H1 (cell line): ENCODE measurements around the gene NAA10. TPM values are rescaled to one million over a fixed set of nuclear protein-coding genes. Genes with fewer than 3 reads are reported as not detected.

Experiments used
- CHD2 ChIP-seq: IDR thresholded peaks from 2 replicates; pipeline ENCODE4 v1.6.1; 2012; ENCODE audit warnings: low read length, improper control_type of control experiment
- EZH2 ChIP-seq: fragments of 200-600 bp; sonication (generic); IDR thresholded peaks from 2 replicates; pipeline ENCODE4 v1.7.1; 2012; ENCODE audit warnings: low read depth, mild to moderate bottlenecking, moderate library complexity, low read length, inconsistent platforms; ENCODE audit not compliant: severe bottlenecking
- JUN ChIP-seq: IDR thresholded peaks from 2 replicates; pipeline ENCODE4 v1.6.1; 2011; ENCODE audit warnings: low read depth, mild to moderate bottlenecking, improper control_type of control experiment, low read length
- KDM4A ChIP-seq: IDR thresholded peaks from one replicate; pipeline ENCODE4 v1.7.1; 2012; ENCODE audit warnings: low read depth, mild to moderate bottlenecking, moderate library complexity, low read length, inconsistent platforms; ENCODE audit not compliant: severe bottlenecking
- SP4 ChIP-seq: IDR thresholded peaks from 2 replicates; pipeline ENCODE4 v1.6.1; 2012; ENCODE audit warnings: low read length, inconsistent platforms
- ZNF274 ChIP-seq: IDR thresholded peaks from 2 replicates; pipeline ENCODE4 v1.7.0; 2012; ENCODE audit warnings: low read length, borderline replicate concordance; ENCODE audit errors: extremely low read depth
- microRNA-seq, 2 experiments: library from miRNA; unstranded; fragments of <30 nt; microRNA quantifications; one replicate each; pipeline versions ENCODE4 to v1.2.0, GENCODE V29; 2016 to 2020; ENCODE audit warnings: borderline microRNAs expressed in 2 of 2, borderline number of aligned reads in 2 of 2, borderline replicate concordance in 1 of 2
- polyA plus RNA-seq, 7 experiments: library from polyadenylated mRNA; depleted of rRNA in 3 of 7; stranded (reverse) in 5 of 7; unstranded in 2 of 7; fragments of >200 nt in 5 of 7; fragments of 200-250 nt in 2 of 7; gene quantifications; 1 replicate in 5 of 7; 2 replicates in 1 of 7; 4 replicates in 1 of 7; pipeline versions ENCODE4 v1.2.1 to v1.2.3, GENCODE V29; 2011 to 2013; ENCODE audit warnings: missing spikeins in 2 of 7, mixed read lengths in 2 of 7
- small RNA-seq: library from polyadenylated mRNA; stranded (forward); fragments of <200 nt; extraction: miRNeasy Mini kit (QIAGEN cat#:217004); gene quantifications from one replicate; pipeline ENCODE3, GENCODE V24; 2013; ENCODE audit not compliant: insufficient read depth
- total RNA-seq: library from RNA; stranded (reverse); fragmentation: NEBNext Ultra II Directional; extraction: Animal tissue kit (Norgen Biotek cat#: 25700); gene quantifications from 2 replicates; pipeline ENCODE4 v1.2.1, GENCODE V29; 2021
- TF ChIP-seq, protein P1 (sequence below): IDR thresholded peaks from 2 replicates; pipeline ENCODE4 v1.6.1; 2011; ENCODE audit warnings: low read depth, mild to moderate bottlenecking, low read length; ENCODE audit not compliant: insufficient read depth

NAA10 gene
- total and polyA plus RNA-seq, 2 of the 8 experiments (the other 6 are each of a cell fraction or from before 2014, with no cell fraction given) = 80.4 to 98.8 TPM

DNA sequence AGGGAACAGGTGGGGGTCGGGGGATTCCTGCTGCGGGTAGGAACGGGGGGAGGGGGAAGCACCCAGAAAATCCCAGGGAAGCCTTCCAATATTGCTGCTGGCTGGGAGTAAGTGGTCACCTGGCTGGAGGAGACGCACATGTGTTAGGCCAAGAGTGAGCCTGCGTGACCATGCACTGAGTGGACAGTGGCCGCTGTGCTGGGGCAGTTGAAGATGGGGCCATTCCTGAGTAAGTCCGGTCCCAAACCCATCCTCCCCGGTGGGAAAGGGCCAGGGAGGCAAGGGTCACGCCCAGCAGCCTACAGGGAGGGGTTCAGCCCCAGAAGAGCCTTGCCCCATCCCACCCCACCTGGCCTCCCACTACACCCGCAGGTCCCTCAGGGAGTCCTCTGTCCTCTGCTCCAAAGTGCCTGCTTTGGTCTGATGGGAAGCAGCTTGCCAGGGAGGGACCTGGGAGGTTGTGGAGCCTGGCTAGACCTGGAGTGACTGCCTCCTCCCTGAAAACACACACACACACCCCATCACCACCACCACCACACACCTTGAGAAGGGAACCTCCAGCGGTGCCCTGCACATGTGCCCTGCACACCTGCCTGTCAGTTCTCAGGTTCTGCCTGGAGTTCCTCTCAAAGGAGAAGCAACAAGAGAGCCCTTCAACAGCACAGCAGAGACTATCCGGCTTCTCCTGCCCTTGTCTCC lies 54.9 kb downstream of the NAA10 start (continued):
- TF ChIP-seq ZNF274 (no peak), EZH2 (no peak), SP4 (no peak), JUN (no peak), CHD2 (no peak), KDM4A (no peak)
- TF ChIP-seq, protein P1, sequence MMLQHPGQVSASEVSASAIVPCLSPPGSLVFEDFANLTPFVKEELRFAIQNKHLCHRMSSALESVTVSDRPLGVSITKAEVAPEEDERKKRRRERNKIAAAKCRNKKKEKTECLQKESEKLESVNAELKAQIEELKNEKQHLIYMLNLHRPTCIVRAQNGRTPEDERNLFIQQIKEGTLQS = no peak

Small RNA genes lying within 50 kb of the gene (microRNA-seq; reads per million reads assigned to microRNA genes)
- gene MIR3202-1 = 0 reads per million in 2 experiments
- gene MIR3202-2 = 0 reads per million in 2 experiments

Small RNA genes lying within 50 kb of the gene (small RNA-seq; reads per million reads assigned to genes)
- not detected for gene MIR3202-1

Other genes starting within 250 kb of the NAA10 start
- gene SLC6A8, start 247.1 kb downstream of the NAA10 start, total RNA-seq = 94.7 and 98.5 TPM in 2 replicates
- gene SLC6A8, start 247.1 kb downstream of the NAA10 start, polyA plus RNA-seq (2011; rRNA removed) = 87.7 and 132 TPM in 2 replicates
- gene BCAP31, start 210.7 kb downstream of the NAA10 start, total RNA-seq = 157 and 159 TPM in 2 replicates
- 136 and 139 TPM in 2 replicates for gene BCAP31, start 210.7 kb downstream of the NAA10 start, polyA plus RNA-seq (2011; rRNA removed)
- gene ABCD1, start 210.2 kb downstream of the NAA10 start, total RNA-seq = 4.6 and 6.6 TPM in 2 replicates
- gene ABCD1, start 210.2 kb downstream of the NAA10 start, polyA plus RNA-seq (2011; rRNA removed) = 3.1 and 6.7 TPM in 2 replicates
- gene PLXNB3, start 170.8 kb downstream of the NAA10 start, total RNA-seq = 2.7 TPM in 2 replicates
- 1.2 and 1.6 TPM in 2 replicates for gene PLXNB3, start 170.8 kb downstream of the NAA10 start, polyA plus RNA-seq (2011; rRNA removed)
- not detected in 2 replicates for gene SRPK3, start 154.0 kb downstream of the NAA10 start, total RNA-seq
- not detected in 2 replicates for gene SRPK3, start 154.0 kb downstream of the NAA10 start, polyA plus RNA-seq (2011; rRNA removed)
- 36.1 and 39.4 TPM in 2 replicates for gene IDH3G, start 140.7 kb downstream of the NAA10 start, total RNA-seq
- 66.7 and 96.2 TPM in 2 replicates for gene IDH3G, start 140.7 kb downstream of the NAA10 start, polyA plus RNA-seq (2011; rRNA removed)
- gene SSR4, start 140.4 kb downstream of the NAA10 start, total RNA-seq = 161 and 168 TPM in 2 replicates
- 642 and 734 TPM in 2 replicates for gene SSR4, start 140.4 kb downstream of the NAA10 start, polyA plus RNA-seq (2011; rRNA removed)
- 169 and 174 TPM in 2 replicates for gene PDZD4, start 104.5 kb downstream of the NAA10 start, total RNA-seq
- 45.8 and 77.2 TPM in 2 replicates for gene PDZD4, start 104.5 kb downstream of the NAA10 start, polyA plus RNA-seq (2011; rRNA removed)
- gene L1CAM, start 48.9 kb downstream of the NAA10 start, total RNA-seq = 38.7 and 43.0 TPM in 2 replicates
- 11.0 and 16.4 TPM in 2 replicates for gene L1CAM, start 48.9 kb downstream of the NAA10 start, polyA plus RNA-seq (2011; rRNA removed)
- not detected in 2 replicates for gene AVPR2, start 30.4 kb downstream of the NAA10 start, total RNA-seq
- 0.08 and 0.09 TPM in 2 replicates for gene AVPR2, start 30.4 kb downstream of the NAA10 start, polyA plus RNA-seq (2011; rRNA removed)
- gene ARHGAP4, start 8.8 kb downstream of the NAA10 start, total RNA-seq = 25.9 and 26.0 TPM in 2 replicates
- 23.9 and 42.4 TPM in 2 replicates for gene ARHGAP4, start 8.8 kb downstream of the NAA10 start, polyA plus RNA-seq (2011; rRNA removed)
- gene RENBP, start 9.6 kb upstream of the NAA10 start, total RNA-seq = 11.9 and 12.4 TPM in 2 replicates
- 21.8 and 26.5 TPM in 2 replicates for gene RENBP, start 9.6 kb upstream of the NAA10 start, polyA plus RNA-seq (2011; rRNA removed)
- 117 and 120 TPM in 2 replicates for gene HCFC1, start 36.8 kb upstream of the NAA10 start, total RNA-seq
- 24.9 and 44.8 TPM in 2 replicates for gene HCFC1, start 36.8 kb upstream of the NAA10 start, polyA plus RNA-seq (2011; rRNA removed)
- gene TMEM187, start 37.7 kb upstream of the NAA10 start, total RNA-seq = 2.7 and 5.0 TPM in 2 replicates
- 14.5 and 16.2 TPM in 2 replicates for gene TMEM187, start 37.7 kb upstream of the NAA10 start, polyA plus RNA-seq (2011; rRNA removed)
- 41.7 and 47.2 TPM in 2 replicates for gene IRAK1, start 84.9 kb upstream of the NAA10 start, total RNA-seq
- gene IRAK1, start 84.9 kb upstream of the NAA10 start, polyA plus RNA-seq (2011; rRNA removed) = 26.6 and 34.7 TPM in 2 replicates
- gene MECP2, start 162.7 kb upstream of the NAA10 start, total RNA-seq = 32.0 and 32.4 TPM in 2 replicates
- 5.0 and 6.9 TPM in 2 replicates for gene MECP2, start 162.7 kb upstream of the NAA10 start, polyA plus RNA-seq (2011; rRNA removed)
- not detected in 2 replicates for gene OPN1LW, start 209.2 kb upstream of the NAA10 start, total RNA-seq
- gene OPN1LW, start 209.2 kb upstream of the NAA10 start, polyA plus RNA-seq (2011; rRNA removed) = not detected in 2 replicates
- gene OPN1MW, start 247.6 kb upstream of the NAA10 start, total RNA-seq = not detected in 2 replicates
- 0.08 TPM in 1 of 2 replicates, not detected in the other for gene OPN1MW, start 247.6 kb upstream of the NAA10 start, polyA plus RNA-seq (2011; rRNA removed)